Activated CD8-positive, alpha-beta T cell treated with anti-CD3 and anti-CD28 coated beads for 36 hours (primary cell): ENCODE measurements around the gene BAIAP2L2. TPM values are rescaled to one million over a fixed set of nuclear protein-coding genes. Genes with fewer than 3 reads are reported as not detected.

Experiments used
- ATAC-seq: fragments of 200-7000 bp; cut with Tn5 transposase; one replicate; pipeline ENCODE4 v1.10.0; 2021; ENCODE audit warnings: mild to moderate bottlenecking, moderate library complexity
- CTCF ChIA-PET: fragments of 350-600 bp; sonication (Branson Sonifier 250); formaldehyde crosslinking; loops from one replicate; lab custom pipeline; 2021; ENCODE audit warnings: antibody characterized with exemption; lab: Charles Lee
- POLR2A ChIA-PET: fragments of 350-600 bp; sonication (Branson Sonifier 250); formaldehyde crosslinking; loops from one replicate; lab custom pipeline; 2021; ENCODE audit warnings: antibody characterized with exemption; lab: Charles Lee
- DNase-seq: peaks from one replicate; pipeline ENCODE4 v3.0.0-alpha.2; 2020
- H3K27ac Mint-ChIP-seq: one replicate; pipeline ENCODE4 v1.8.0; 2021; ENCODE audit warnings: mild to moderate bottlenecking, mixed read lengths
- H3K27me3 Mint-ChIP-seq: one replicate; pipeline ENCODE4 v1.8.0; 2021; ENCODE audit warnings: mixed read lengths
- H3K36me3 Mint-ChIP-seq: one replicate; pipeline ENCODE4 v1.8.0; 2021; ENCODE audit warnings: low read depth, mixed read lengths
- H3K4me1 Mint-ChIP-seq: one replicate; pipeline ENCODE4 v1.8.0; 2021; ENCODE audit warnings: low read depth, mixed read lengths
- H3K4me3 Mint-ChIP-seq: one replicate; pipeline ENCODE4 v1.8.0; 2021; ENCODE audit warnings: mild to moderate bottlenecking, moderate library complexity, mixed read lengths
- H3K9me3 Mint-ChIP-seq: one replicate; pipeline ENCODE4 v1.8.0; 2021; ENCODE audit warnings: mixed read lengths
- intact Hi-C: fragments of 100-400 bp; cut with micrococcal nuclease; formaldehyde crosslinking; loops from one replicate; pipeline ENCODE4 v1.10.0; 2022
- total RNA-seq, 2 experiments: library from RNA; stranded (reverse); gene quantifications; one replicate each; pipeline ENCODE4 v1.2.3, GENCODE V29; 2021
- TF ChIP-seq, protein P1 (sequence below): fragments of 200-600 bp; IDR thresholded peaks from one replicate; pipeline ENCODE4 v1.8.0; 2022; ENCODE audit warnings: antibody characterized with exemption, mild to moderate bottlenecking

BAIAP2L2 gene
- total RNA-seq, 2 experiments from 2014 or later: 0.61 to 0.67 TPM

- TF ChIP-seq, protein P1, sequence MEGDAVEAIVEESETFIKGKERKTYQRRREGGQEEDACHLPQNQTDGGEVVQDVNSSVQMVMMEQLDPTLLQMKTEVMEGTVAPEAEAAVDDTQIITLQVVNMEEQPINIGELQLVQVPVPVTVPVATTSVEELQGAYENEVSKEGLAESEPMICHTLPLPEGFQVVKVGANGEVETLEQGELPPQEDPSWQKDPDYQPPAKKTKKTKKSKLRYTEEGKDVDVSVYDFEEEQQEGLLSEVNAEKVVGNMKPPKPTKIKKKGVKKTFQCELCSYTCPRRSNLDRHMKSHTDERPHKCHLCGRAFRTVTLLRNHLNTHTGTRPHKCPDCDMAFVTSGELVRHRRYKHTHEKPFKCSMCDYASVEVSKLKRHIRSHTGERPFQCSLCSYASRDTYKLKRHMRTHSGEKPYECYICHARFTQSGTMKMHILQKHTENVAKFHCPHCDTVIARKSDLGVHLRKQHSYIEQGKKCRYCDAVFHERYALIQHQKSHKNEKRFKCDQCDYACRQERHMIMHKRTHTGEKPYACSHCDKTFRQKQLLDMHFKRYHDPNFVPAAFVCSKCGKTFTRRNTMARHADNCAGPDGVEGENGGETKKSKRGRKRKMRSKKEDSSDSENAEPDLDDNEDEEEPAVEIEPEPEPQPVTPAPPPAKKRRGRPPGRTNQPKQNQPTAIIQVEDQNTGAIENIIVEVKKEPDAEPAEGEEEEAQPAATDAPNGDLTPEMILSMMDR: no peak
- Mint-ChIP-seq H3K27me3 (no peaks in the 10 kb centered on the region), H3K4me3 (no peak overlapping the region), H3K27ac (no peak overlapping the region), H3K9me3 (no peaks in the 10 kb centered on the region), H3K4me1 (peaks cover 11% of the 10 kb centered on the region), H3K36me3 (peaks cover 13% of the 10 kb centered on the region)
- ChIA-PET CTCF (no interaction called here), POLR2A (no interaction called here)
- ATAC-seq (no peak), DNase-seq (no peak)
- intact Hi-C loops: no loop called here
Measured at GRCh38 chr22:38139901-38140300, 29.4 kb upstream of the BAIAP2L2 start.

- H3K4me1 Mint-ChIP-seq: peaks cover 10% of the 10 kb centered on the region
- no peaks in the 10 kb centered on the region for H3K9me3 Mint-ChIP-seq
- POLR2A ChIA-PET: no interaction called here
- ATAC-seq (no peak), DNase-seq (no peak)
- TF ChIP-seq, protein P1: no peak
- no peaks in the 10 kb centered on the region for H3K27me3 Mint-ChIP-seq
- peaks cover 13% of the 10 kb centered on the region for H3K36me3 Mint-ChIP-seq
- H3K27ac Mint-ChIP-seq: no peak overlapping the region
- intact Hi-C loops: no loop called here
- CTCF ChIA-PET: no interaction called here
- no peak overlapping the region for H3K4me3 Mint-ChIP-seq
Measured at GRCh38 chr22:38138961-38139360, 28.5 kb upstream of the BAIAP2L2 start.

DNA sequence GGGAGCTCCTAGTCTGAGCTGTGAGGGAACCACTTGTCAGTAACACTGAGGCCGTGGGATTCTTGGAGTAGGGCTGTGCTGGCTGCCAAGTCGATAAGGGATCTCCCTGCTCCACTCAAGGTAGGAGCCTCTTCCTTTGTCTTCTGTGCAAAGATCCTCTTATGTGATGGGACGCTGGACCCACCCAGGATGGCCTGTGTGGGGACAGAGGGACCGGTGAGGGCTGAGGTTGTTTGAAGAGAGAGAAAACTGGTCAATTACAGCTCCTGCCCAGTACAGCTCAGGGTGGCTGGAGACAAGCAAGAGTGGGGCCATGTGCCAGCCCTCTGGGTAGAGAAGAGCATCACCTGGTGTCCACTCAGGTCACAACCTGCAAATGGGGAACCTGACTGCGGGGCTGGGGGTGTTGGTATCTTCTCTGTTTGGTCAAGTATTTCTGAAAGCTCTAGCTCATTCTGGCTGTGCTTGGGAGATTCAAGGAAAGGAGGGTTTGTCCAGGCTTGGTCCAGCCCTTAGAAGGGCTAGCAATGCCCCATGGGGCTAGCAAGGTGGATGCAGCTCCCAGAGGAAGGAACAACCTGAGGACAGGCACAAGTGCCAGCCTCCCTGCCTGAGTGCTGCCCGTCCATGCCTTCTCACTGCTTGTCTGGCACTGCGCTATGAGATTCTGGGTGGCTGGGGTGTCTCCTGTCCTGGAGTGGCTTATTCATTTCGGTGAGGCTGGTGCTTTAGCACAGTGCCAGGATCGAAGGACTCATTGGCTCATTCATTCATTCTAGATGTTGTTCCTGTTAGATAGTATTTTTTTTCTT lies 27.6 kb upstream of the BAIAP2L2 start:
- intact Hi-C loops: no loop called here
- TF ChIP-seq, protein P1: no peak
- DNase-seq: no peak
- ChIA-PET POLR2A (interaction anchor here (0.6 to 0.8 kb wide), 2 partner anchors 10 to 81 kb away, joined by 3 read pairs; no protein-coding TSS in a partner anchor), CTCF (interaction anchor here (2.0 to 3.0 kb wide), 2 partner anchors 23 to 92 kb away, joined by 8 to 13 read pairs; no protein-coding TSS in a partner anchor)
- peaks cover 4% of the 10 kb centered on the region for H3K4me1 Mint-ChIP-seq
- H3K36me3 Mint-ChIP-seq: peaks cover 8% of the 10 kb centered on the region
- ATAC-seq: no peak
- H3K27ac Mint-ChIP-seq: no peak overlapping the region
- H3K27me3 Mint-ChIP-seq: no peaks in the 10 kb centered on the region
- no peaks in the 10 kb centered on the region for H3K9me3 Mint-ChIP-seq
- no peak overlapping the region for H3K4me3 Mint-ChIP-seq

DNA sequence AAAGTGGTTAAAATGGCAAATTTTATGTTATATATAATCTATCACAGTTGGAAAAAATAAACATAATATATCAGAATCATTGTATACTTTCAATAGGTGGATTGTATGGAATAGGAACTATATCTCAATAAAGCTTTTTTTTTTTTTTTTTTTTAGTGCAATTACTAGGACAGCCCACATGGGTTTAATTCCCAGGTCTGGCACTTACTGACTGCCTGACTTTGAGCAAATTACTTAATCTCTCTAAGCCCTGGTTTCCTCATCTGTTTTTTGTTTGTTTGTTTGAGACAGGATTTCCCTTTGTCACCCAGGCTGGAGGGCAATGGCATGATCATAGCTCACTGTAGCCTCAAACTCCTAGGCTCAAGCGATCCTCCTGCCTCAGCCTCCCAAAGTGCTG lies 26.1 kb upstream of the BAIAP2L2 start:
- H3K9me3 Mint-ChIP-seq: no peaks in the 10 kb centered on the region
- H3K4me3 Mint-ChIP-seq: no peak overlapping the region
- DNase-seq (no peak), ATAC-seq (no peak)
- ChIA-PET POLR2A (no interaction called here), CTCF (interaction anchor here (2.0 to 3.0 kb wide), 2 partner anchors 22 to 94 kb away, joined by 8 to 13 read pairs; no protein-coding TSS in a partner anchor)
- H3K36me3 Mint-ChIP-seq: peaks cover 7% of the 10 kb centered on the region
- H3K27me3 Mint-ChIP-seq: no peaks in the 10 kb centered on the region
- TF ChIP-seq, protein P1: no peak
- intact Hi-C loops: no loop called here
- H3K27ac Mint-ChIP-seq: no peak overlapping the region
- no peaks in the 10 kb centered on the region for H3K4me1 Mint-ChIP-seq

- Mint-ChIP-seq H3K27ac (no peak overlapping the region), H3K27me3 (no peaks in the 10 kb centered on the region), H3K36me3 (peaks cover 7% of the 10 kb centered on the region), H3K9me3 (no peaks in the 10 kb centered on the region), H3K4me3 (no peak overlapping the region), H3K4me1 (no peaks in the 10 kb centered on the region)
- ChIA-PET POLR2A (interaction anchor here (0.8 kb wide), 1 partner anchor 37 kb away, joined by 3 read pairs; no protein-coding TSS in a partner anchor), CTCF (no interaction called here)
- peak; percentile 21 for DNase-seq
- no peak for ATAC-seq
- intact Hi-C loops: no loop called here
- TF ChIP-seq, protein P1: no peak
Measured at GRCh38 chr22:38135133-38135706, 24.7 kb upstream of the BAIAP2L2 start.
